Kidney (tissue), 14 donors: Measurements from ENCODE around the gene ADIPOR2. TPM values are rescaled to one million over a fixed set of nuclear protein-coding genes. Genes with fewer than 3 reads are reported as not detected.

Experiments
- DNase-seq, 5 donors: peaks; one replicate each; pipeline ENCODE4 v3.0.0-alpha.2; 2013 to 2020
- FAIRE-seq: peaks from 2 replicates; lab custom pipeline; 2012; peaks lifted over from hg19 to GRCh38; lab: Jason Lieb, UNC
- H3K27ac ChIP-seq, 2 donors: one replicate each; pipeline ENCODE4 v1.7.0; 2013; ENCODE audit warnings: low read depth in 2 of 2, low read length in 2 of 2, inconsistent platforms in 1 of 2
- H3K27me3 ChIP-seq: one replicate; pipeline ENCODE4 v1.7.1; 2013; ENCODE audit warnings: low read length, inconsistent platforms; ENCODE audit not compliant: control insufficient read depth, insufficient read depth
- H3K36me3 ChIP-seq, 3 donors: one replicate each; pipeline versions ENCODE4 v1.7.0 to v1.7.1; 2013; ENCODE audit warnings: low read length in 3 of 3, control low read depth in 1 of 3, inconsistent platforms in 1 of 3; ENCODE audit not compliant: insufficient read depth in 3 of 3, control insufficient read depth in 2 of 3
- H3K4me1 ChIP-seq, 3 donors: one replicate each; pipeline versions ENCODE4 v1.7.0 to v1.7.1; 2013; ENCODE audit warnings: low read length in 3 of 3, inconsistent platforms in 1 of 3, low read depth in 1 of 3; ENCODE audit not compliant: control insufficient read depth in 2 of 3, insufficient read depth in 2 of 3
- H3K4me3 ChIP-seq, 3 donors: one replicate each; pipeline versions ENCODE4 v1.7.0 to v1.8.1; 2013; ENCODE audit warnings: low read length in 3 of 3, control low read depth in 1 of 3, inconsistent platforms in 1 of 3
- H3K9ac ChIP-seq, 3 donors: one replicate each; pipeline versions ENCODE4 v1.7.0 to v1.7.1; 2013; ENCODE audit warnings: low read length in 3 of 3, control low read depth in 1 of 3, inconsistent platforms in 1 of 3
- H3K9me3 ChIP-seq, 3 donors: one replicate each; pipeline versions ENCODE4 v1.7.0 to v1.7.1; 2013; ENCODE audit warnings: low read length in 3 of 3, control low read depth in 1 of 3, inconsistent platforms in 1 of 3; ENCODE audit not compliant: control insufficient read depth in 2 of 3, insufficient read depth in 1 of 3
- CTCF ChIP-seq: IDR thresholded peaks from 3 replicates; pipeline ENCODE4 v1.5.1; 2012; ENCODE audit warnings: mild to moderate bottlenecking, moderate library complexity, borderline replicate concordance; ENCODE audit not compliant: insufficient read depth; ENCODE audit errors: extremely low read depth
- intact Hi-C: fragments of 100-400 bp; cut with DNase I; formaldehyde crosslinking; loops from one replicate; pipeline ENCODE4 v1.11.1; 2022
- polyA plus RNA-seq: library from polyadenylated mRNA; stranded (reverse); fragments of 350-450 nt; fragmentation: Illumina TruSeq; extraction: RNeasy Lipid Tissue Mini Kit (QIAGEN cat#74804); gene quantifications from one replicate; pipeline ENCODE4 v1.2.3, GENCODE V29; 2014; ENCODE audit warnings: low read depth, low replicate concordance; ENCODE audit not compliant: insufficient read depth
- total RNA-seq: library from RNA; stranded (reverse); fragmentation: NEBNext Ultra II Directional; extraction: Animal tissue kit (Norgen Biotek cat#: 25700); gene quantifications from one replicate; pipeline ENCODE4 v1.2.1, GENCODE V29; 2021
- donor health status: control.
- donor health status: control.
- donor health status: control.
- donor health status: control.
- donor health status: control.
- donor health status: DM: yes; HTN: yes; CAD: no.
- donor health status: Normal renal cell carcinoma (clear cell type).

The ADIPOR2 gene
- total and polyA plus RNA-seq, 2 donors from 2014 or later = 26.7 to 50.0 TPM

- Histone ChIP-seq H3K9me3 (no peaks in the 10 kb centered on the region), H3K9ac (no peak overlapping the region), H3K4me3 (no peak overlapping the region), H3K36me3 (no peaks in the 10 kb centered on the region), H3K27ac (no peak overlapping the region), H3K4me1 (no peaks in the 10 kb centered on the region), H3K27me3 (peaks cover 2% of the 10 kb centered on the region)
- DNase-seq (no peak), FAIRE-seq (no peak)
- intact Hi-C loops = no loop called here
- no peak for TF ChIP-seq CTCF
Observed at GRCh38 chr12:1819050-1819449, 128.2 kb downstream of the ADIPOR2 start.

DNA sequence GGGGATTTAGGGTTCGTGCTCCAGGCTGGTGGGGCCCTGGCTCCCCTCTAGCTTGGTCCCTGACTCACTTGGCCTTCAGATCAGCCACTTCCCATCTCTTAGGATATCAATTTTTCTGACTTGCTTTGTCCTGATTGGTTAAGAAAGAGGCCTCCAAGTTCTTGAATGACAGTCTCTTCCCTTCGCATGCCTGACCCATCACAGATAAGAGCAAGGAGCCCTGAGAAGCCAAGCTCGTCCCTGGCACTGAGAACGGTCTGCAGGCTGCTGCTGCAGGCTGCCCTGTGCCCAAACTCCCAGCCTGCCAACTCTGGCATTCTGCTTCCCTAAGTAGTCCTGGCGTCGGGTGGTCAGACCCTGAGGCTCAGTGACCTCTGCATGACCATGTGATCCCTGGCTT, 128.7 kb downstream of the ADIPOR2 start:
- Histone ChIP-seq H3K9me3 (no peaks in the 10 kb centered on the region), H3K27ac (no peak overlapping the region), H3K4me3 (no peak overlapping the region), H3K4me1 (no peaks in the 10 kb centered on the region), H3K27me3 (peaks cover 2% of the 10 kb centered on the region), H3K36me3 (no peaks in the 10 kb centered on the region), H3K9ac (no peak overlapping the region)
- DNase-seq (no peak), FAIRE-seq (no peak)
- intact Hi-C loops = no loop called here
- no peak for TF ChIP-seq CTCF

- Histone ChIP-seq H3K36me3 (no peaks in the 10 kb centered on the region), H3K4me3 (no peak within 1 kb of the TSS), H3K9me3 (no peaks in the 10 kb centered on the region), H3K27me3 (peaks cover 2% of the 10 kb centered on the region), H3K27ac (no peak within 1 kb of the TSS), H3K4me1 (no peaks in the 10 kb centered on the region), H3K9ac (no peak within 1 kb of the TSS)
- intact Hi-C loops = no loop called here
- DNase-seq (peak in 2 of 5 donors; percentile 36 to 53), FAIRE-seq (no peak)
- TF ChIP-seq CTCF = no peak
Observed at GRCh38 chr12:1820191-1820895, 129.5 kb downstream of the ADIPOR2 start, which contains the start of gene LRTM2. TSS of gene LRTM2 (plus strand) at chr12:1820565. CDS start at chr12:1828149, 7,584 bp downstream.
